Esophagus squamous epithelium (tissue), 5 donors: ENCODE measurements around the gene ZNG1A. TPM values are rescaled to one million over a fixed set of nuclear protein-coding genes. Genes with fewer than 3 reads are reported as not detected.
"Not testable (repeated sequence)": the region's sequence is repeated elsewhere in the genome, so short reads cannot be mapped to it uniquely, and the experiment has no call there.

Experiments
- DNase-seq: peaks from one replicate; lab custom pipeline; 2025; lab: John Stamatoyannopoulos, UW
- H3K27ac ChIP-seq, 4 donors: fragments of 200-600 bp; sonication (generic); one replicate each; pipeline ENCODE4 v1.5.1; 2016 to 2019; ENCODE audit warnings: mild to moderate bottlenecking in 1 of 4
- H3K27me3 ChIP-seq, 4 donors: fragments of 200-600 bp; sonication (generic); 1 replicate in 3 of 4; 2 replicates in 1 of 4; pipeline versions ENCODE4 v1.5.1 to v1.6.0; 2017 to 2021; ENCODE audit warnings: antibody characterized with exemption in 1 of 4
- H3K36me3 ChIP-seq, 3 donors: fragments of 200-600 bp; sonication (generic); one replicate each; pipeline ENCODE4 v1.5.1; 2016 to 2019
- H3K4me1 ChIP-seq, 3 donors: fragments of 200-600 bp; sonication (generic); one replicate each; pipeline ENCODE4 v1.5.1; 2017 to 2019
- H3K4me3 ChIP-seq, 4 donors: fragments of 200-600 bp; sonication (generic); 1 replicate in 3 of 4; 2 replicates in 1 of 4; pipeline ENCODE4 v1.5.1; 2016 to 2019; ENCODE audit warnings: mild to moderate bottlenecking in 2 of 4, moderate library complexity in 1 of 4
- H3K9me3 ChIP-seq, 3 donors: fragments of 200-600 bp; sonication (generic); one replicate each; pipeline ENCODE4 v1.5.1; 2016 to 2019
- WGBS, 2 donors: methylation state at CpG; one replicate each; pipeline ENCODE4 v1.1.5; 2018; 5-methylcytosine and 5-hydroxymethylcytosine counted together
- intact Hi-C: fragments of 100-400 bp; cut with DNase I; formaldehyde crosslinking; loops from one replicate; pipeline ENCODE4 v1.15.0; 2022
- total RNA-seq, 4 donors: library from RNA; depleted of rRNA; stranded (reverse); fragments of >200 nt; gene quantifications; one replicate each; pipeline ENCODE4 v1.1.0, GENCODE V29; 2016
- donor health status: DM: yes; HTN: yes; CAD: no.

ZNG1A gene
- total RNA-seq, 4 donors from 2014 or later = 20.5 to 74.0 (median 38.8) TPM

DNA sequence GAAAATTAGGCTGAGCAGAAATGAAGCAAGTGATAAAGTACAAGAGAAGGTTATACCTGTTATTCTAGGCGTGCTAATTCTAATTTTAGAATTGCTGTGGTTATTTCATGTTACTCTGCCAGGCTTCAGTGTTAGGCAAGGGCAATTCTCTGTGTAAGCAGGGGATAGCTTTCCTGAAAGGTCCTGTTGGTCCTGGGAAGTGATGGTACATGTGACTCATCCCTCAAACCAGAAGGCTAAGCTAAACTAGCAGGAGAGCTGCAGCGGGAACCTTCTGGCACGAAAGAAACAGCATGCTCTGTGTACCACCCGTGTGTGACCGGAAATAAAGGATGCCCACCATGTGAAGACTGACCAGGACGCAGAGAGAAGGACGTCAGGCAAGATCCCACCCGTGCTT is 69.3 kb downstream of the ZNG1A start:
- DNase-seq, intact Hi-C loops, H3K4me3 ChIP-seq, H3K27ac ChIP-seq, H3K36me3 ChIP-seq, H3K9me3 ChIP-seq: not testable (repeated sequence)
- H3K4me1 ChIP-seq = peaks cover 0 to 19% (median 9%) of the 10 kb centered on the region in 3 donors
- peaks cover 6 to 82% (median 11%) of the 10 kb centered on the region in 4 donors for H3K27me3 ChIP-seq
- WGBS, 2 donors = 0 to 20% methylated on average over 1 to 3 of the region's 8 CpGs

DNA sequence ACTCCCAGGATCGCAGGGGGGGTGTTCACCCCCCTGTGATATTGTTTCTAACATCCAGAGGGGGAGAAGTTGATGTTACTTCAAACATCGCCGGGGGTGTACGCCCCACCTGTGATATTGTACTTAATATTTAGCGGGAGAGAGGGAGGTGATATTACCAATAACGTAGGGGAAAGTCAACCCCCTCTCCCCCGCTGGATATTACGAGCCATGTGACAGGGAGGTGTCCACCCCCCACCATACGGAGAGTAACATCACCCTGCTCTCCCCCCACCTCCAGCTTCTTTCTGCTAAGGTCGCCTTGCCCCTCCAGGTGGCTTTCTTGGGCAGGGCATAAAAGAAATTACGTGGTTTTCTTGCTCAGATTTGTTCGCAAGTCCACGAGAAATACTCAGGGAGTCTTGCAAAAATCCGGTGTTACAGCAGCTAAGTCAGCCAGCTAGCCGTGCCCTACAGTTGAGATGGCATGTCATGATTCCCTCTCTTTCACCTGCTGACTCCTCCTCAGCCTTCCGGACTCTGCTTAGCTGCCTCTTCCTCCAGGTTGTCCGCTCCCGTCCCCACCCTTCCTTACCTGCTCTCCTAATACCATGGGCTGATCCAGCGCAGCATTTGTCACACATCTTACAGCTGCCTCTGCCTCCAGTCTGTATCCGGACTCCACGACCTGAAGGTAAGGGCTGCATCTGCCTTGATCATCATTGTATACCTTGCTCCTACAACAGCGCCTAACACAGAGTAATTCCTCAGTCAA is 69.9 kb downstream of the ZNG1A start:
- peaks cover 5 to 80% (median 7%) of the 10 kb centered on the region in 4 donors for H3K27me3 ChIP-seq
- intact Hi-C loops, DNase-seq, H3K4me3 ChIP-seq, H3K36me3 ChIP-seq, H3K9me3 ChIP-seq, H3K27ac ChIP-seq: not testable (repeated sequence)
- WGBS, 2 donors = 8 to 10% methylated on average over 10 to 17 of the region's 22 CpGs
- peaks cover 0 to 13% (median 6%) of the 10 kb centered on the region in 3 donors for H3K4me1 ChIP-seq

DNA sequence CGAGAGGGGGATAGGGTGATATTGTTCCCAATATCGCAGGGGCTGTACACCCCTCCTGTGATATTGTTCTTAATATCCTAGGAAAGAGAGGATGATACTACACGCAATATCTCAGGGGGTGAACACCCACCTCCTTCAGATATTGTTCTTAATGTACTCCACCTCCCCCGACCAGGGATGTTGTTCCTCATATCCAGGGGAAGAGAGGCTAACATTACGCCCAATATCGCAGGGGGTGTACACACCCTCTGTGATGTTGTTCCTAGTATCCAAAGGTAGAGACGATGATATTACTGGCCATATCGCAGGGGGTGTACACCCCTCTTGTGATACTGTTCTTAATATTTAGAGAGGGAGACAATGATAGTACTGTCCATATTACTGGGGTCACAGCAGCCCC is 72.9 kb downstream of the ZNG1A start:
- H3K4me3 ChIP-seq, H3K36me3 ChIP-seq, H3K9me3 ChIP-seq, H3K4me1 ChIP-seq, intact Hi-C loops, DNase-seq, H3K27ac ChIP-seq: not testable (repeated sequence)
- peaks cover 0 to 56% (median 0%) of the 10 kb centered on the region in 4 donors for H3K27me3 ChIP-seq
- 75 to 85% methylated on average over 8 of the region's 8 CpGs for WGBS, 2 donors

DNA sequence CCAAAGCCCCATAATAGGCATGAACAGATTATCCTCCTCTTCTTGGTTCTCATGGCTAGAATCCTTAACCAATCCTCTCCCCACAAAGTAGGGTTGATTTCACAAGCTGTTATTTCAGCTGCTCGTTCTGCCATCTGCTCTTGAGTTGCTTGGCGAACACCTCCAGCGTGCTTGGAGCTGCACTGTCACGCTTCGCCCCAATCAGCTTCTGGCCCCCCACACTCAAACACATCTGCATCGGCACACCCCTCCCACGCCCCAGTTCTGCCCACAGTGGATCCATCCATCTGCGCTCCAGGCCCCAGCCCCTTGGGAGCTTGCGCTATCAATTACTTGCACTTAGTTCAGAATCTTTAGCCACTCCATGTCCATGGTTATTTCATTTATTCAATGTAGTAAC is 78.4 kb downstream of the ZNG1A start:
- DNase-seq, H3K36me3 ChIP-seq, H3K9me3 ChIP-seq, H3K27ac ChIP-seq, H3K27me3 ChIP-seq, intact Hi-C loops, H3K4me3 ChIP-seq, H3K4me1 ChIP-seq: not testable (repeated sequence)
- WGBS, 2 donors = 88 to 93% methylated on average over 7 to 9 of the region's 9 CpGs

DNA sequence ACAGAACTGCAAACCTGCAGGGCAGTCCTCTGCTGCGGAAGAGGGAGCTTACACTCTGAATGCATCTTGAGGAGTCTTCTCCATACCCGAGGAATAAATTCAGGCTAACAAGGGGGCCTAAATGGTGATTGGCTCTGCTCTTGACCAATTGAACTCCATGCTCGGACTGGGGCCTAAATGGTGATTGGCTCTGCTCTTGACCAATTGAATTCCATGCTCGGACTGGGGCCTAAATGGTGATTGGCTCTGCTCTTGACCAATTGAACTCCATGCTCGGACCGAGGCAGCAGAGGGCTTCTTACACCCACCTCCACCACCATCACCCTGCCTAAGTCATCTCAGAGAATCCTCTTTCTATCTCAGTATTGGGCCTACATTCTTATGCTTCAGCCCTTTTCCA is 79.0 kb downstream of the ZNG1A start:
- H3K27ac ChIP-seq, DNase-seq, H3K36me3 ChIP-seq, intact Hi-C loops, H3K4me3 ChIP-seq, H3K9me3 ChIP-seq, H3K4me1 ChIP-seq, H3K27me3 ChIP-seq: not testable (repeated sequence)
- WGBS, 2 donors = 82 to 83% methylated on average over 6 of the region's 6 CpGs

DNA sequence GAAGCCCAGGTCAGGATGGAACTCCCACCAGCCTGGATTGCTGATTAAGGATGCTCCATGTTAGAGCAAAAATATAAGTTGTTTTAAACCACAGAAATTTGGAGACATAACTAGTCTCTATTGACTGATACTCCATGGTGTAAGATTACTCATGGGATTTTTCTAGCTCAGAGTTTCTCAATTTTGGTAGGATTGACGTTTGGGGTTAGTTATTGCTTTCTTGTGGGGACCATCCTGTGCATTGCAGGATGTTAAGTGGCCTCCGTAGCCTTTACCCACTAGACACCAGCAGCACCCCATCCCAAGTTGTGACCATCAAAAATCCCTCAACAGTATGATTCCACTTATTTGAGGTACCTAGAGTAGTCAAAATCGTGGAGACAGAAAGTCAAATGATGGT is 80.1 kb downstream of the ZNG1A start:
- H3K4me3 ChIP-seq, H3K36me3 ChIP-seq, intact Hi-C loops, H3K27ac ChIP-seq, H3K4me1 ChIP-seq, H3K9me3 ChIP-seq, H3K27me3 ChIP-seq, DNase-seq: not testable (repeated sequence)
- 50 to 78% methylated on average over 3 of the region's 3 CpGs for WGBS, 2 donors

DNA sequence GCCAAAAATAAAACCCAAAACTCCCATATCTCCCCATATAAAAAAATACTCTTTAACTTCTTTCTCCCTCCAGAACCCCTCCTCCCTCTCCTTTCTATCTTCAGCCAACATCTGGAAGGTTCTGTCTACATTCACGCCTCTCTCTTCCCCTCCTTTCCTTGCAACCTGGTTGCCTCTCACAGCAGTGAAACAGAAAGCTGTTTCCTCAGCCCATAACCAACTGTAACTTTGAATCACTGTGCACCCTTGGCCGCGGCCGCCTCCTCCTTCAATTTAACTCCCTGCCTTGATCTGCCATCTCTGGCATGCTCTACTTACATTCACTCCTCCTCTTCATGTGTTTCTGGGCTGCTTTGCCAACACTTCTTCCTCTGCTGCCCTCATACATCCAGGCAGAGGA is 83.9 kb downstream of the ZNG1A start:
- H3K4me3 ChIP-seq, H3K36me3 ChIP-seq, intact Hi-C loops, H3K9me3 ChIP-seq, H3K4me1 ChIP-seq, H3K27me3 ChIP-seq, DNase-seq, H3K27ac ChIP-seq: not testable (repeated sequence)
- WGBS, 2 donors = 50 to 55% methylated on average over 4 of the region's 4 CpGs

DNA sequence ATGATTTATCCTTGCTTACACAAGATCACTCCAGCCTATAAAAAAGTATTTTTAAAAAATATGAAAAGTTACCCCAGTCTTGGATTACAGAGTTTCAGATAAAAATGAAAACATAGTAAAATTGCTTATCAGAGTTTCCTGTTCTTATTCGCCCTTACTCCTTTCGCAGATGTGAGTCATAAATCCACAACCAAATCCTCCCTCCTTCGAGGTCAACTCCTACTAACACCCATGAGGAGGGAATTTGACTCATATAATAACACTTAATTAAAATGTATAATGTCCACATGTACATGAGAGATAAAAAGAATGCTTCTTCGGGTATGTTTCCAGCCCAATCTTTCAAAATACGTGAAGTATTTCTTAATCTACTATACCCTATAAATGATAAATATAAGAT is 84.5 kb downstream of the ZNG1A start:
- H3K4me3 ChIP-seq, H3K4me1 ChIP-seq, H3K36me3 ChIP-seq, H3K9me3 ChIP-seq, DNase-seq, H3K27me3 ChIP-seq, H3K27ac ChIP-seq, intact Hi-C loops: not testable (repeated sequence)
- 46 to 47% methylated on average over 3 to 4 of the region's 5 CpGs for WGBS, 2 donors

DNA sequence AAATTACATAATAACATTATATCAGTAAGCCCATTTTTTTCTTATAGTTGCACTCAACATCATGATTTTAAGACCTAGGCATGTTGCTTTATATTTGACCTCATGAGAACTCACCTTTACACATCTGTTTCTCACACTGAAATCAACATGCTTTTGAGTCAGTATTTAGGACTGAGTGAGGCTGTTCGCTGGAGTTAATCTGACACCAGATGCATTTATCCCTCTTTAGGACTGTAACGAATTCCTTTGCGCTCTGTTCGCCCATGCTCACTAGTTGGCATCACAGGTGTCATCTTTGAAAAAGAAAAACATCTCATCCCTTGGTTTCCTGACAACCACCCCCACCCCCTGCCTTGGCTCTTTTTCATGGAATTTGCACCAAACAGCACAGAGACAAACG is 84.9 kb downstream of the ZNG1A start:
- H3K4me1 ChIP-seq, H3K9me3 ChIP-seq, H3K27ac ChIP-seq, DNase-seq, H3K36me3 ChIP-seq, intact Hi-C loops, H3K27me3 ChIP-seq, H3K4me3 ChIP-seq: not testable (repeated sequence)
- WGBS, 2 donors = 60 to 93% methylated on average over 3 to 4 of the region's 5 CpGs

DNA sequence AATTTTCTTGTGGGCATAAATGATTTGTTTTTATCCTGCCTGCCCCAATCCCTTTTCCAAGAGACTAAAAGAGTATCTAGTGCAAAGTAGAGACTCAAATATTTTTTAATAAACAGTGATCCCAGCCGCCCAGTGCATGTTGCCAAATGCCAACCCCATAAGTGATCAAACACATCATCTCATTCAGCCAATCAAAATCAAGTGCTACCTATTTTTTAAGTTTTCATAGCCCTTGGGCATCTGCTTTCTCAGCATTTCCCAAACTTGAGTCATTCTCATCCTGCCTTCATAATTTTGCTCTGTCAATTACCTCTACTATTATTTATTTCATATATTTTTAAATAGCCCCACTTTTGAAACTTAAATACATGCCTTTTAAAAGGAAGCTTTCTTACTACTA is 88.0 kb downstream of the ZNG1A start:
- intact Hi-C loops, H3K27me3 ChIP-seq, H3K36me3 ChIP-seq, H3K27ac ChIP-seq, DNase-seq, H3K4me3 ChIP-seq, H3K4me1 ChIP-seq, H3K9me3 ChIP-seq: not testable (repeated sequence)
- WGBS, 2 donors = 32 to 47% methylated on average over 1 of the region's 1 CpG

DNA sequence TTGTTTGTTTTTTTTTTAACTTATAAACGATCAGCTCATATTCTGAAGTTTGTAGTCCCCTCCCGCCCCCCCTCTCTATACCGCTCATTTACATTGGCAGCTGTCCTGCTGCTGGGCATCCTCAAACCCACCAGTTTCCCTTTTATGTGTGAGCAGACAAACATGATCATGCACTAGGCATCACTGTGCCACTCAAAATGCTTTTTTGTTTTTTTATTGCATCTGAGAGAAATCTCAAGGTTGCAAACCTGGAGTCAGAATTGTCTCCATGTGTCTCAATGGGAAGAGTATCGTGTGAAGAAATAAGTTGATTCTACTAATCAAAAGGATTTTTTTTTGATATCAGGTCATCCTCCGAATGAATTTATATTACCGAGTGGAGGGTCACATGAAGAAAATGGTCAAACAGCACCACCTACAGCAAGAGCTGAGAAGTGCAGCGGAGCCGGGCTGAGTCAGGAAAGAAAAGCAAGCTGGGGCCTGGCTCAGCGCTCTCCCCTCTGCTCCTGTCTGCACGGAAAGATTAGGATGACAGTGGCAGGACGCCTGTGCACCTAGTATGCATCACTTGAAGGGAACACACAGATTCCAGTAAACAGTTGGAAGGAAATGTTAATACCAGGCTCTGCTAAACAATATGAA is 90.3 kb downstream of the ZNG1A start:
- H3K27me3 ChIP-seq, H3K4me1 ChIP-seq, DNase-seq, H3K9me3 ChIP-seq, H3K36me3 ChIP-seq, H3K4me3 ChIP-seq, intact Hi-C loops, H3K27ac ChIP-seq: not testable (repeated sequence)
- WGBS, 2 donors = 2 to 5% methylated on average over 3 to 4 of the region's 11 CpGs

DNA sequence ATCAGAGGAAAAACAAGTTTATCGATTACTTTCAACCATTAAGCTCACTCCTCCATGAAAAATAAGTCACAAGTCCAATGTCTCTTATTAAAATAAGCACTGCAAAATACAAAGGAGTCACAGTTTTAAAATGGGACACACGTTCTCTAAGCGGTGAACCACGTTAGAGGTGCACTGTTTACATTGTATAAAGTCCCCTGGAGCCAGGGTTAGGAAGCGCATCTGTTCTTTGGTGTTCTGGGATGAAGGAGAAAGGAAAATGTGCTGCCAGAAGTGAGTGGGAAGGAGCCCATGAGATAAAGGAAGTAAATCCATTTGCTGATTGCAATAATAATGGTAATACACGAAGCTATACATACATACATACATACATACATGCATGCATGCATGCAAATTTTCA is 91.0 kb downstream of the ZNG1A start:
- H3K4me1 ChIP-seq, H3K27ac ChIP-seq, DNase-seq, H3K27me3 ChIP-seq, H3K9me3 ChIP-seq, H3K36me3 ChIP-seq, intact Hi-C loops, H3K4me3 ChIP-seq: not testable (repeated sequence)
- 20 to 34% methylated on average over 5 of the region's 6 CpGs for WGBS, 2 donors

DNA sequence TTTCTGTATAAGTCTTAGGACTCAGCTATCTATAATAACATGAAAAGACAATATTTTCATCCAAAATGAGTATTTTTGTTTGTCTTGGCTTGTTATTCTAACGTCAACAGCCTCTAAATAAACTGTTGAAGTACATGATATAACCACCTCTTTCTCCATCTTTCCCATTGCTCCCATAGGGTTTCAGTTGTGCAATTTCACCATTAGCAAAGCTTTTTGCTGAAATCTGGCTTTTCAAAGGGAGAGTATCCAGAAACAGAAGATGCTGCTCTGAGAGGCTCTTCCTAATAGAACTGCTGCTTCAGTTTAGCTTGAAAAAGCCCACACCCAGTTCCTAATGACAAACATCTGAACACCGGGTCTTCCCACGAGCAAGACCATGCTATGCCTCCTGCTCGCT is 91.8 kb downstream of the ZNG1A start:
- no CpG with 5 or more reads among the region's 4 CpGs for WGBS, 2 donors
- H3K9me3 ChIP-seq, H3K4me1 ChIP-seq, intact Hi-C loops, DNase-seq, H3K36me3 ChIP-seq, H3K4me3 ChIP-seq, H3K27ac ChIP-seq, H3K27me3 ChIP-seq: not testable (repeated sequence)
